Muscle of leg (tissue), 11 donors: ENCODE data around the gene SCUBE1. TPM values are rescaled to one million over a fixed set of nuclear protein-coding genes. Genes with fewer than 3 reads are reported as not detected.
A peak's percentile ranks its signal among the peaks of the same experiment; 100 is the strongest.

ENCODE experiments used
- DNase-seq: peaks from one replicate; pipeline ENCODE4 v3.0.0; 2013
- H3K27ac ChIP-seq: one replicate; pipeline ENCODE4 v1.5.1; 2013; ENCODE audit warnings: mild to moderate bottlenecking, low read length, control low read depth
- H3K27me3 ChIP-seq: one replicate; pipeline ENCODE4 v1.6.1; 2013; ENCODE audit warnings: low read length; ENCODE audit not compliant: control insufficient read depth, insufficient read depth
- H3K36me3 ChIP-seq: one replicate; pipeline ENCODE4 v1.6.1; 2013; ENCODE audit warnings: low read length; ENCODE audit not compliant: control insufficient read depth, insufficient read depth
- H3K4me1 ChIP-seq: one replicate; pipeline ENCODE4 v1.6.1; 2013; ENCODE audit warnings: low read length; ENCODE audit not compliant: control insufficient read depth, insufficient read depth
- H3K4me3 ChIP-seq: one replicate; pipeline ENCODE4 v1.5.1; 2013; ENCODE audit warnings: low read length, control low read depth
- H3K9me3 ChIP-seq: replicated peaks from 2 replicates; pipeline ENCODE4 v1.6.1; 2013; ENCODE audit warnings: low read depth, low read length; ENCODE audit not compliant: control insufficient read depth
- WGBS: methylation state at CpG from one replicate; pipeline ENCODE4 v1.1.5; 2013; ENCODE audit warnings: missing lambda C conversion rate; ENCODE audit not compliant: insufficient coverage; 5-methylcytosine and 5-hydroxymethylcytosine counted together
- polyA plus RNA-seq, 8 donors: library from polyadenylated mRNA; unstranded; fragments of 120-200 nt; gene quantifications; one replicate each; pipeline versions ENCODE4 v1.2.1 to v1.2.3, GENCODE V29; 2013; ENCODE audit warnings: inconsistent platforms in 1 of 8, low replicate concordance in 1 of 8; ENCODE audit not compliant: insufficient read length in 8 of 8, insufficient read depth in 1 of 8
- total RNA-seq: library from RNA; stranded (reverse); fragments of 120-200 nt; gene quantifications from one replicate; pipeline ENCODE4 v1.2.4, GENCODE V29; 2013

Gene SCUBE1
- total and polyA plus RNA-seq, 9 donors, result 0.13 to 2.1 (median 0.45) TPM

DNA sequence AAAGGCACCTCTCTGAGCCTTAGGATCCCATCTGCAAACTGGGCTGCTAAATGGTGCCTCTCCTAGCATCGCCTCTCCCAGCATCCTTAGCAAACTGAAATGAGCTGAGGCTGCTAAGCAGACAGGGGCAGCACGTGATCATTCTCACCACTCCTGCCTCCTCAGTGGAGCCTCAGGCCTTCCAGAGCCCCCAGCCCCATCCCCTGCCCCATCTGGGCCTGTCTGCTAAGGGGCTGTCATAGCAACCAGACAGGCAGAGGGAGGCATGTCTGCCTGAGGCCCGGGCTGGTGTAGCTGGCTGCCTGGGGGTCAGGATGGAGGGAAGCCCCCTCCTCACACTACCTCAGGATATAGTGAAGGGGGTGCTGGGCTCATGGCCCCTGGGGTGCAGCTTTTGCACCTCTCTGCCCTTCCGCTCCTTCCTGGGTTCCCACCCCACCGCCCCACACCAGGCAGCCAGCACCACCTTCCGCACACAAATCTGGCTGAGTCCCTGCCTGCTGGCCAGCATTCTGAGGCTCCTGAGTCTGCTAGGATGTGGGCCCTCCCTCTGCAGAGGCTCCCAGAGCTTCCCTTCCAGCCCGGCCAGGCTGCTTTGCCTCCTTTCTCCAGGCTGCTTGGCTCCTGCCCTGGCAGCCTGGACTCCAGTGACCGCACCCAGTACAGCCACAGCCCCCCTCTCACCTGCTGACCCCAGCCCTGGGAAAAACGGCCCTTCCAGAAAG, 108.7 kb downstream of the SCUBE1 start:
- whole genome bisulfite sequencing, result 33% methylated on average over 6 of the region's 9 CpGs
- Histone ChIP-seq H3K36me3 (no peaks in the 10 kb centered on the region), H3K27me3 (peaks cover 11% of the 10 kb centered on the region), H3K9me3 (no peaks in the 10 kb centered on the region), H3K4me3 (no peak overlapping the region), H3K27ac (no peak overlapping the region), H3K4me1 (peaks cover 39% of the 10 kb centered on the region)
- DNase-seq, result peak; percentile 47

- DNase-seq, result no peak
- H3K4me1 ChIP-seq, result peaks cover 31% of the 10 kb centered on the region
- H3K9me3 ChIP-seq, result no peaks in the 10 kb centered on the region
- H3K36me3 ChIP-seq, result no peaks in the 10 kb centered on the region
- no peak overlapping the region for H3K4me3 ChIP-seq
- H3K27ac ChIP-seq, result no peak overlapping the region
- WGBS, result 69% methylated on average over 4 of the region's 6 CpGs
- H3K27me3 ChIP-seq, result peaks cover 14% of the 10 kb centered on the region
Observed at GRCh38 chr22:43233529-43233928, 109.6 kb downstream of the SCUBE1 start.

- Histone ChIP-seq H3K27me3 (peaks cover 14% of the 10 kb centered on the region), H3K9me3 (no peaks in the 10 kb centered on the region), H3K4me3 (no peak overlapping the region), H3K36me3 (no peaks in the 10 kb centered on the region), H3K27ac (no peak overlapping the region), H3K4me1 (peaks cover 21% of the 10 kb centered on the region)
- no peak for DNase-seq
- 89% methylated on average over 4 of the region's 8 CpGs for WGBS
Observed at GRCh38 chr22:43232445-43232844, 110.7 kb downstream of the SCUBE1 start.

DNA sequence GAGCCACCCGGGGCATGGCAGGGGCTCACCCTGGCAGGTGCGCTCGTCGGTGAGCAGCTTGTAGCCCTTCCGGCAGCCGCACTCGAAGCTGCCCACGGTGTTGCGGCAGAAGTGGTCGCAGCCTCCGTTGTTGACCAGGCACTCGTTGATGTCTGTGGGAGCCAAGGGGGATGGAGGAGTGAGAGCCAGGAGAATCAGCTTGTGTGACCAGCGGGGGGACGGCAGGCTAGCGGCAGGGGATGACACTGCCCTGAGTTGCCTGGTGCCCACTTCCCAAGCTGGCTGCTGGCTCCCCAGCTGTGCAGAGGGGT, 111.5 kb downstream of the SCUBE1 start:
- no peak for DNase-seq
- WGBS, result 65% methylated on average over 12 of the region's 15 CpGs
- H3K27ac ChIP-seq, result no peak overlapping the region
- no peak overlapping the region for H3K4me3 ChIP-seq
- no peaks in the 10 kb centered on the region for H3K9me3 ChIP-seq
- H3K4me1 ChIP-seq, result peaks cover 19% of the 10 kb centered on the region
- no peaks in the 10 kb centered on the region for H3K36me3 ChIP-seq
- H3K27me3 ChIP-seq, result peaks cover 15% of the 10 kb centered on the region

- peak; percentile 53 for DNase-seq
- Histone ChIP-seq H3K36me3 (no peaks in the 10 kb centered on the region), H3K4me1 (peaks cover 16% of the 10 kb centered on the region), H3K27ac (no peak overlapping the region), H3K27me3 (peaks cover 14% of the 10 kb centered on the region), H3K4me3 (no peak overlapping the region), H3K9me3 (no peaks in the 10 kb centered on the region)
- 24% methylated on average over 20 of the region's 23 CpGs for WGBS
Observed at GRCh38 chr22:43230971-43231723, 112.0 kb downstream of the SCUBE1 start.

DNA sequence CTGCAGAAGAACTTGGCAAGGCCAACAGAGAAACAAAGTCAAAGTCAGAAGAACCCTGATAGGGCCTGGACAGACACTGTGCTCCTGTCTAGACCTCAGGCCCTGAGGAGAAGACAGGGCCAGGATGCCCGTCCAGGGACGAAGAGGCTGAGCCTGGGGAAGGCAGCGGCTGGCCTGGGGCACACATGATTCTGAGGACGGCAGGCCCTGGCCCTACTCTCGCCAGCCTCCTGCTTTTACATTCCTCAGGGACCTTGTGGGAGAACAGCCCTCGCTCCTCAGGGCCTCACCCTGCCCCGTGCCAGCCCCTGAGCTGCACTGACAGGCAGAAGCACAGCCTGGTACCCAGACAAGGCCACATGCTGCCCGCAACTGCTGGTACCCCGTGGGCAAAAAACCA, 112.6 kb downstream of the SCUBE1 start:
- Histone ChIP-seq H3K9me3 (no peaks in the 10 kb centered on the region), H3K27me3 (peaks cover 12% of the 10 kb centered on the region), H3K27ac (no peak overlapping the region), H3K36me3 (no peaks in the 10 kb centered on the region), H3K4me1 (peaks cover 15% of the 10 kb centered on the region), H3K4me3 (no peak overlapping the region)
- 79% methylated on average over 9 of the region's 9 CpGs for WGBS
- no peak for DNase-seq

- H3K36me3 ChIP-seq, result no peaks in the 10 kb centered on the region
- no peak overlapping the region for H3K4me3 ChIP-seq
- H3K27me3 ChIP-seq, result peaks cover 10% of the 10 kb centered on the region
- no peak overlapping the region for H3K27ac ChIP-seq
- H3K9me3 ChIP-seq, result no peaks in the 10 kb centered on the region
- peaks cover 8% of the 10 kb centered on the region for H3K4me1 ChIP-seq
- 85% methylated on average over 18 of the region's 19 CpGs for WGBS
- DNase-seq, result no peak
Observed at GRCh38 chr22:43228863-43229262, 114.3 kb downstream of the SCUBE1 start.

- H3K36me3 ChIP-seq, result no peaks in the 10 kb centered on the region
- H3K4me1 ChIP-seq, result peaks cover 9% of the 10 kb centered on the region
- H3K4me3 ChIP-seq, result no peak overlapping the region
- no peak overlapping the region for H3K27ac ChIP-seq
- no peak for DNase-seq
- H3K9me3 ChIP-seq, result no peaks in the 10 kb centered on the region
- H3K27me3 ChIP-seq, result peaks cover 10% of the 10 kb centered on the region
- WGBS, result 66% methylated on average over 8 of the region's 8 CpGs
Observed at GRCh38 chr22:43228330-43228729, 114.8 kb downstream of the SCUBE1 start.

- Histone ChIP-seq H3K4me3 (no peak overlapping the region), H3K36me3 (no peaks in the 10 kb centered on the region), H3K9me3 (no peaks in the 10 kb centered on the region), H3K27me3 (peaks cover 10% of the 10 kb centered on the region), H3K27ac (no peak overlapping the region), H3K4me1 (peaks cover 20% of the 10 kb centered on the region)
- 44% methylated on average over 10 of the region's 17 CpGs for WGBS
- peak; percentile 37 for DNase-seq
Observed at GRCh38 chr22:43227239-43227630, 115.9 kb downstream of the SCUBE1 start.

DNA sequence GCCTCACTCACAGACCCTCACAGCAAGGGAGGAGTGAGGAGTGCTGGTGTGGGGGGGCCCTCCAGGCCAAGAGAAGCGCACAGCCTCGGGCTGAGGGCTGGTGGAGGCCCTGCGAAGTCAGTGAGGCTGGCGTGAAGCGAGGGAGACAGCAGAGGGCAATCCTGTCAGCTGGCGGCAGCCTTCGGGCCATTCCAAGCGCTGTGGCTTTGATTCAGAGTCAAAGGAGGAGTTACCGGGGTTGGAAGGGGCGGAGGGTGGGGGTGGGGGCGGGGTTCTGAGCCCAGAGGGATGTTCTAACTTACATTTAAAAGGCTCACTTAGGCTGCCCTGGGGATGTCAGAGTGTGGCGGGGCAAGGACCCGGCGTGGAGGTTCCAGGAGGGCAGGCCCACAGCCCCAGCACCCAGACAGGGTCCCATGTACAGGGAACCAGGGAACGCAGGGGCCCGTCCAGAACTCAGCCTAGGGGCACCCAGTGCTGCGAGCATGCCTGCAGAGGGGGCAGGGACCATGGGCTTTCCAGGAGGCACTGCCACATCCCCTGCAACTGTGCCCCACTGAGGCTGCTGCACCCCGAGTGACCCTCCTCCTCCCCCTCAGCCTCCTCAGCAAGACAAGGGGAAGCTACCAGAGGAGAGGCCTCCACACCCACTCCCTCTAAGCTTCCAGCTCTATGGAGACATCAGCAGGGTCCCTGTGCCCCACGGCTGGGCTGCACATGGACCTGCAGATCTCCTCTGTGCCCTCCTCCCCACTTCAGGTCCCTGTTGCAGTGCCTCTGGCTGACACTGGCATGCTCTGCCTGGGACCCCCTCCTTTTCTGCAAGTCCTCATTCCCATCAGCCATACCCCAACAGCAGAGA, 116.6 kb downstream of the SCUBE1 start:
- no peaks in the 10 kb centered on the region for H3K9me3 ChIP-seq
- H3K4me3 ChIP-seq, result no peak overlapping the region
- no peak for DNase-seq
- peaks cover 23% of the 10 kb centered on the region for H3K4me1 ChIP-seq
- peaks cover 8% of the 10 kb centered on the region for H3K27me3 ChIP-seq
- H3K27ac ChIP-seq, result no peak overlapping the region
- H3K36me3 ChIP-seq, result no peaks in the 10 kb centered on the region
- WGBS, result 36% methylated on average over 13 of the region's 19 CpGs
